Measurements from ENCODE around the gene SMIM36. TPM values are rescaled to one million over a fixed set of nuclear protein-coding genes. Genes with fewer than 3 reads are reported as not detected.
"Not testable (repeated sequence)": the region's sequence is repeated elsewhere in the genome, so short reads cannot be mapped to it uniquely, and the experiment has no call there.

The SMIM36 gene
- total RNA-seq, 2 donors from 2014 or later, result not detected

DNA sequence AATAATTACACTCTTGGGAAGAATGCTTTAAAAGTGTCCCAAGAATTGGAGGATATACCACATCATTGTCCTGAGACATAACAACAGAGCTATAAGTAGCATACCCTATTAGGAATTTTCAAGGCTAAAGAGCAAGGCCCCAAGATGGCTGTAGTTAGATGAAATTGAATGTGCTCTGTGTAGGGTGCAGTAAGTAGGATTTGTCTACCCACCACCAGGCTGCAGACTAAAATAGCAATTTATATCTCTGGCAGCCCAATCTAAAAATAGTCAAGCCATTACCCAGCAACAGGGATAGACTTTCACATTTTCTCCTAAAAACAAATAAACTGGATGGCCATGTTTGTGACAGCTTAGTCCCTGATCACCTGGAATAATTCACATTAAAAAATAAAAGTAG, 95.3 kb downstream of the SMIM36 start:
- H3K9me3 Mint-ChIP-seq, result peaks cover 0 to 6% of the 10 kb centered on the region in 2 donors
- ATAC-seq (no peak), DNase-seq (ENCODE audit: low spot score in 2 of 2) (no peak)
- peaks cover 18 to 64% of the 10 kb centered on the region in 2 donors for H3K36me3 Mint-ChIP-seq
- H3K27ac Mint-ChIP-seq, result no peak overlapping the region

DNA sequence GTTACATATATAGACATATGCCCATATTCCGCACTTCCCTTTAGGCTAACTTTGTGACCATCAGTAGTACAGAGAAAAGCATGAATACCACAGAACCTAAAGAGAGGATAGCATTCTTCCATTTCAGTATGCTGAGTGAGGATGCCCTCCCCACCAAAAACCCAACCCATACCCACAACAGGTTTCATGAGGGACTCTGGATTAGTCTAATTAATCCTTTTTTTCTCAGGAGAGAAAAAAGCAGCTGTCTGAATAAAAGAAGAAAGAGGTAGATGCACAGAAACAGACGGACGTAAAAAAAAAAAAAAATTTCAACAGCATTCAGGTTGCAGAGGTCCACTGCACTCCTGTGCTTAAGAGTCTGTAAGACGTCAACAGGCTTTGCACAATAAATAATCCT, 96.3 kb downstream of the SMIM36 start:
- H3K36me3 Mint-ChIP-seq, result peaks cover 12 to 64% of the 10 kb centered on the region in 2 donors
- peaks cover 0 to 6% of the 10 kb centered on the region in 2 donors for H3K9me3 Mint-ChIP-seq
- no peak overlapping the region for H3K27ac Mint-ChIP-seq
- DNase-seq (ENCODE audit: low spot score in 2 of 2) (no peak), ATAC-seq (no peak)

DNA sequence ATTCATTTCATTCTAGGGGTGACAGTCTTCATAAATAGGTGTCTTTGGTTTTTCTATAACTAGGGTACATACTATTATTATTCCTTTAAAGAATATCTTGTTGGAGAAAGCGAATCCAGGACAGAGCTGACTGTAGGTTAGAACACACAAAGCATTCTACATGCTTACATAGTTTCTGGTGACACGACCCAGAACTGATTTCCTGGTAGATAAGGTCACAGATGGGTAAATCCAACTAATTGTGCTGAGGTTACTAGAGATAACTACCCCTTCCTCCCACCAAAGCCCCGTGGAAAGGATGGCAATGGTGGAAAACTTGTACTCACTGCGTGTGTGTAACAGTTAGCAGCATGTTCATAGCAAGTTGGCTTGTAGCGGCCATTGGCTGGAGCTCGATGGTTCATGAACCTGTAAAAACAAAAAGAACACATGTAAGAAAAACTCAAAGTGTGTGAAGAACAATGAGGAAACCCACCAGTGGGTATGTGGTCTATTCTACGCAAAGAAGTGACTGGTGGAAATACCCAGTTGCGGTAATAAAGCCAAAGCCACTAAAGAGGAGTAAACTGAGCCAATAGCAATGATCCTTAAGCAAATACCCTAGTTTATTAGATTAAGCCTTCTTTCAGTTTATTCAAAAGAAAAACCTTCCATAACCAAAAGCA, 97.3 kb downstream of the SMIM36 start:
- Mint-ChIP-seq H3K9me3 (peaks cover 0 to 5% of the 10 kb centered on the region in 2 donors), H3K36me3 (peaks cover 7 to 54% of the 10 kb centered on the region in 2 donors), H3K27ac (no peak overlapping the region)
- DNase-seq (ENCODE audit: low spot score in 2 of 2) (no peak), ATAC-seq (no peak)

GRCh38 chr17:55411463-55411855, 99.8 kb downstream of the SMIM36 start:
- H3K36me3 Mint-ChIP-seq, result peaks cover 12 to 39% of the 10 kb centered on the region in 2 donors
- DNase-seq (ENCODE audit: low spot score in 2 of 2), result no peak
- H3K9me3 Mint-ChIP-seq, result no peaks in the 10 kb centered on the region
- H3K27ac Mint-ChIP-seq, result no peak overlapping the region
- no peak for ATAC-seq

- no peaks in the 10 kb centered on the region for H3K9me3 Mint-ChIP-seq
- DNase-seq (ENCODE audit: low spot score in 2 of 2), result no peak
These were observed 100.4 kb downstream of the SMIM36 start for GRCh38 chr17:55410722-55411462.

DNA sequence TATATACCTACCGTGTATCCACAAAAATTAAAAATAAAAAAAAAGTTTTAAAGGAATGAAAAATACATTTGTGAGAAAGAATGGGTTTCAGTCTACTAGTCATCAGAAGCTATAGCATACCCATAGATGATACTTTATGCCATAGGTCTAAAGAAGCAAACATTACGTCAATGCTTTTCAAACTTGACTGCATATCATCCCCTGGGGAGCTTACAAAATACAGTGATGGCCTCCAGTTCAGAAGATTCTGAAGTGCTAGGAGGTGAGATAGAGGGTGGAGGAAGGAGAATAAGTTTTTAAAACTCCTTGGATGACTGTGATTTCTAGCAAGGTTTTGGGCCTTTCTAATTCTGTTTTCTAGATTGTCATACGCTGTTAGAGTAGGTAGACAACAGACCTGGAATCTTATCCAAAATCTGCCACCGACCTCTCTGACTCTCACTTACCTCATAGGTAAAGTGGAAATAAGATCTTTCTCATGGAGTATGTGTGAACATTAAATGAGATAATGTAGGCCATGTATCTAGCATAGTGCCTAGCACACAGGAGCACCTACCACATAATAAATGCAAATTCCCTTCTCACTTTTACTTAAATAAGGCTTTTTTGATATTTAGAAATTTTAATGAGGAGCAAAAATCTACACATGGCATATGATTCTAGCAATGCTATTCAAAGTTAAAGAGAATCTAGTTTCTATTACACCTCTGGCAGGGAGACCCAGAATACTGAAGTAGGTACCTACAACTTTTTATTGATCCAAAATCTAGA, 102.0 kb downstream of the SMIM36 start:
- no peaks in the 10 kb centered on the region for H3K9me3 Mint-ChIP-seq
- H3K27ac Mint-ChIP-seq, result no peak overlapping the region
- peaks cover 12 to 36% of the 10 kb centered on the region in 2 donors for H3K36me3 Mint-ChIP-seq
- ATAC-seq (no peak), DNase-seq (ENCODE audit: low spot score in 2 of 2) (no peak)

More at GRCh38 chr17:55410722-55411462, 100.4 kb downstream of the SMIM36 start:
- Mint-ChIP-seq H3K36me3 (peaks cover 12 to 39% of the 10 kb centered on the region in 2 donors), H3K27ac (no peak overlapping the region)
- no peak for ATAC-seq

DNA sequence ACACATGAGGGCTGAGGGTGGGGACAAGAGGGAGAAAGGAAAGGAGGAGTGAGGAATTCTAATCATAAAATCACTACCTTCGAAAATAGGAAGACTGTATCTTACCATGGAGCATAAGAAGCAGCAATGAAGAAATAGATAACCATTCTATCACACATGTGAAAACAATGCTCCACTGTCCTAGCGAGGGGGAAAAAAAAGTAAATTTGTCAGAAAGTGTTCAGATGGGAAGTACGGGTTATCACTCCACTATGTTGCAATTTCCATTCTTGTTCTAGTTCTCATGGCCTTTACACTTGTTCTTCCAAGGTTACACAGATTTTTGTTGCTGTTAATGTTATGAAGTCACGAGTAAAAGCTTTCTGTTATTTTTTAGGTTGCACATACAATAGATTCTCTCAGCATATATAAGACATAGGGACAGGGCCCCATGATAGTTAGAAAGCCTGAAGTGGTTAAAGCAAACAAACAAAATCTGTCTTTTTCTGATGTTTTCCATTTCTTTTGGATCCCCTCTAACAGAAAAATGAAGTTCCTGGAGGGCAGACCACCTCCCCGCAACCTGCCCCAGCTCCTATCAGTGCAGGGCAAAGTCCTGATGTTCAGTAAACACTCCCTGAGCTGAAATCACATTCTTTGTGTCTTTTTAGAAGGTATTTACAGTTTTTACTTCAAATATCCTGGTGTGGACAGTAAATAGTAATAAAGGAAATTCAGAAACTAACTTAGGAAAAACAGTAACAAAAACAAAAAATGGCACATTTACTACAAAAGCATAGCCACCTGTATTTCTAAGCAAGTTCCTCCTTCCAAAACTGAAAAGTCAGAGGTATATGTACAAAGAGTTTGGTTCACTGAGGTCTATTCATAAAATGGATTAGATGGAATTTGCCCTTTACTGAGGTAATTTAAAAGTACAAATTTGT, 103.3 kb downstream of the SMIM36 start:
- no peak overlapping the region for H3K27ac Mint-ChIP-seq
- H3K9me3 Mint-ChIP-seq, result no peaks in the 10 kb centered on the region
- peaks cover 12 to 41% of the 10 kb centered on the region in 2 donors for H3K36me3 Mint-ChIP-seq
- ATAC-seq, result no peak
- DNase-seq (ENCODE audit: low spot score in 2 of 2), result no peak

DNA sequence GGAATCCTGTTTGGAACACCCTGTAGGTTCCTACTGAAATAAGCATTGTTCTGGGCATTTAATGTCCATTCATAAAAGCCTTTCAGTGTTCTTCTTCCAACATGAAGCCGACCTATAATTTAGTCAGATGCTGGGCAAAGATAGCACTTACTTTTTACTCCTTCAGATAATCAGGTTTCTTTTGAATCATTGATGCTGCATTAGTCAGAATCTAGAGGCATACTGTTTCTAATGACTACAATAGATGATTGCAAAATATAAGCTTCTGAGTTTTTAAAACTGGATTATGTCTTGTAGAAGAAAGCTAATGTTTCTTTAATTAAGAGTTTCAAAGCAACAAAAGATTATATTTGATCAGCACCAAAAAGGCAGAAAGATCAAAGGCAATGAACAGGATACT, 105.7 kb downstream of the SMIM36 start:
- DNase-seq (ENCODE audit: low spot score in 2 of 2), result no peak
- peaks cover 11 to 33% of the 10 kb centered on the region in 2 donors for H3K36me3 Mint-ChIP-seq
- H3K27ac Mint-ChIP-seq, result no peak overlapping the region
- no peaks in the 10 kb centered on the region for H3K9me3 Mint-ChIP-seq
- no peak for ATAC-seq

- ATAC-seq; DNase-seq (ENCODE audit: low spot score in 2 of 2); H3K9me3 Mint-ChIP-seq; H3K27ac Mint-ChIP-seq: not testable (repeated sequence)
- H3K36me3 Mint-ChIP-seq, result peaks cover 16 to 37% of the 10 kb centered on the region in 2 donors
These were observed 107.1 kb downstream of the SMIM36 start for GRCh38 chr17:55404197-55404596.

- DNase-seq (ENCODE audit: low spot score in 2 of 2) (no peak), ATAC-seq (no peak)
- H3K27ac Mint-ChIP-seq, result no peak overlapping the region
- H3K36me3 Mint-ChIP-seq, result peaks cover 23 to 47% of the 10 kb centered on the region in 2 donors
- H3K9me3 Mint-ChIP-seq, result no peaks in the 10 kb centered on the region
These were observed 108.9 kb downstream of the SMIM36 start for GRCh38 chr17:55402374-55402773.

Other genes starting within 250 kb of the SMIM36 start
- 1 to 10 TPM in 1 of 2 donors, under 1 TPM in 1; 0.11 to 1.8 TPM for gene HLF, start 246.5 kb downstream of the SMIM36 start, total RNA-seq
- 10 to 100 TPM; 15.7 to 23.7 TPM for gene MMD, start 89.6 kb downstream of the SMIM36 start, total RNA-seq
- not detected for gene TMEM100, start 211.4 kb upstream of the SMIM36 start, total RNA-seq
- gene PCTP, start 239.6 kb upstream of the SMIM36 start, total RNA-seq, result 10 to 100 TPM; 11.0 to 11.5 TPM